ENCODE data around the gene MAP3K5.

Gene MAP3K5

GRCh38 chr6:136553166-136553787, 239.0 kb downstream of the MAP3K5 start:
- no peaks in the 10 kb centered on the region for H3K36me3 ChIP-seq (ENCODE audit: low read length)
- no peaks in the 10 kb centered on the region for H4K20me1 ChIP-seq (ENCODE audit: low read depth, low read length)
- H2AFZ ChIP-seq (ENCODE audit: low read depth, low read length, severe bottlenecking): no peak overlapping the region
- no peaks in the 10 kb centered on the region for H3K79me2 ChIP-seq (ENCODE audit: insufficient read depth, low read length)
- no peak overlapping the region for H3K4me2 ChIP-seq (ENCODE audit: low read depth, low read length, poor library complexity, severe bottlenecking)
- no peak overlapping the region for H3K27ac ChIP-seq (ENCODE audit: low read depth, low read length)
- TF ChIP-seq CTCF (IDR thresholded peaks at IDR 0.05; ENCODE audit: insufficient read depth, low read length, poor library complexity, severe bottlenecking): no peak
- TF ChIP-seq EZH2phosphoT487 (conservative IDR thresholded peaks at IDR 0.05; ENCODE audit: low read length): no peak
- no peaks in the 10 kb centered on the region for H3K9me3 ChIP-seq (ENCODE audit: insufficient read depth, low read length)
- H3K27me3 ChIP-seq (ENCODE audit: low read length): no peaks in the 10 kb centered on the region
- H3K4me3 ChIP-seq (ENCODE audit: insufficient read depth, low read length, poor library complexity, severe bottlenecking): no peak overlapping the region
- no peak overlapping the region for H3K9ac ChIP-seq (ENCODE audit: low read length)
- no peaks in the 10 kb centered on the region for H3F3A ChIP-seq (ENCODE audit: insufficient read depth)
- H3K9me2 ChIP-seq (replicated peaks; ENCODE audit: insufficient read depth, low read length): no peaks in the 10 kb centered on the region

- H3K9ac ChIP-seq (ENCODE audit: low read length): no peak overlapping the region
- H3K9me3 ChIP-seq (ENCODE audit: insufficient read depth, low read length): no peaks in the 10 kb centered on the region
- no peak overlapping the region for H3K4me2 ChIP-seq (ENCODE audit: low read depth, low read length, poor library complexity, severe bottlenecking)
- TF ChIP-seq EZH2phosphoT487 (conservative IDR thresholded peaks at IDR 0.05; ENCODE audit: low read length) (no peak), CTCF (IDR thresholded peaks at IDR 0.05; ENCODE audit: insufficient read depth, low read length, poor library complexity, severe bottlenecking) (no peak)
- no peaks in the 10 kb centered on the region for H3K9me2 ChIP-seq (replicated peaks; ENCODE audit: insufficient read depth, low read length)
- no peak overlapping the region for H3K4me3 ChIP-seq (ENCODE audit: insufficient read depth, low read length, poor library complexity, severe bottlenecking)
- H3K36me3 ChIP-seq (ENCODE audit: low read length): no peaks in the 10 kb centered on the region
- no peak overlapping the region for H2AFZ ChIP-seq (ENCODE audit: low read depth, low read length, severe bottlenecking)
- H4K20me1 ChIP-seq (ENCODE audit: low read depth, low read length): no peaks in the 10 kb centered on the region
- H3F3A ChIP-seq (ENCODE audit: insufficient read depth): no peaks in the 10 kb centered on the region; the same call in 1 of the 2 replicates
- no peak overlapping the region for H3K27ac ChIP-seq (ENCODE audit: low read depth, low read length)
- no peaks in the 10 kb centered on the region for H3K79me2 ChIP-seq (ENCODE audit: insufficient read depth, low read length)
- H3K27me3 ChIP-seq (ENCODE audit: low read length): no peaks in the 10 kb centered on the region
These were observed 240.2 kb downstream of the MAP3K5 start for GRCh38 chr6:136552054-136552453.

- Histone ChIP-seq H3K4me3 (ENCODE audit: insufficient read depth, low read length, poor library complexity, severe bottlenecking) (no peak overlapping the region), H3K36me3 (ENCODE audit: low read length) (no peaks in the 10 kb centered on the region), H4K20me1 (ENCODE audit: low read depth, low read length) (no peaks in the 10 kb centered on the region), H3K79me2 (ENCODE audit: insufficient read depth, low read length) (no peaks in the 10 kb centered on the region), H3K9me2 (replicated peaks; ENCODE audit: insufficient read depth, low read length) (no peaks in the 10 kb centered on the region), H3K27ac (ENCODE audit: low read depth, low read length) (no peak overlapping the region), H3K9me3 (ENCODE audit: insufficient read depth, low read length) (no peaks in the 10 kb centered on the region), H3K27me3 (ENCODE audit: low read length) (no peaks in the 10 kb centered on the region), H3F3A (ENCODE audit: insufficient read depth) (no peaks in the 10 kb centered on the region; the same call in 1 of the 2 replicates), H2AFZ (ENCODE audit: low read depth, low read length, severe bottlenecking) (no peak overlapping the region), H3K4me2 (ENCODE audit: low read depth, low read length, poor library complexity, severe bottlenecking) (no peak overlapping the region), H3K9ac (ENCODE audit: low read length) (no peak overlapping the region)
- TF ChIP-seq CTCF (IDR thresholded peaks at IDR 0.05; ENCODE audit: insufficient read depth, low read length, poor library complexity, severe bottlenecking) (no peak), EZH2phosphoT487 (conservative IDR thresholded peaks at IDR 0.05; ENCODE audit: low read length) (no peak)
These were observed 241.2 kb downstream of the MAP3K5 start for GRCh38 chr6:136551103-136551502.
